Neural progenitor cell (in vitro differentiated cells): ENCODE measurements around the gene GPX3. TPM values are rescaled to one million over a fixed set of nuclear protein-coding genes. Genes with fewer than 3 reads are reported as not detected.

Experiments
- DNase-seq: peaks from one replicate; pipeline ENCODE4 v3.0.0-alpha.2; 2016; ENCODE audit warnings: low spot score
- H2AFZ ChIP-seq: fragments of 200-600 bp; sonication (generic); replicated peaks from 2 replicates; pipeline ENCODE4 v1.6.1; 2016; ENCODE audit warnings: antibody characterized with exemption
- H3F3A ChIP-seq: fragments of 200-600 bp; sonication (generic); 2 replicates; pipeline ENCODE4 v1.6.1; 2016; ENCODE audit warnings: antibody characterized with exemption, low read depth
- H3K27ac ChIP-seq: fragments of 200-600 bp; sonication (generic); 2 replicates; pipeline ENCODE4 v1.5.1; 2016; ENCODE audit warnings: mild to moderate bottlenecking
- H3K27me3 ChIP-seq: fragments of 200-600 bp; sonication (generic); 2 replicates; pipeline ENCODE4 v1.6.1; 2016; ENCODE audit warnings: mild to moderate bottlenecking, moderate library complexity
- H3K36me3 ChIP-seq: fragments of 200-600 bp; sonication (generic); 2 replicates; pipeline ENCODE4 v1.5.1; 2016
- H3K4me1 ChIP-seq: fragments of 200-600 bp; sonication (generic); 2 replicates; pipeline ENCODE4 v1.6.1; 2016; ENCODE audit warnings: mixed run types
- H3K4me2 ChIP-seq: fragments of 200-600 bp; sonication (generic); 2 replicates; pipeline ENCODE4 v1.6.1; 2016
- H3K4me3 ChIP-seq: fragments of 200-600 bp; sonication (generic); 2 replicates; pipeline ENCODE4 v1.5.1; 2016
- H3K79me2 ChIP-seq: fragments of 200-600 bp; sonication (generic); 2 replicates; pipeline ENCODE4 v1.6.1; 2016; ENCODE audit warnings: low read depth
- H3K9ac ChIP-seq: fragments of 200-600 bp; sonication (generic); 2 replicates; pipeline ENCODE4 v1.6.1; 2016
- H3K9me3 ChIP-seq: fragments of 200-600 bp; sonication (generic); 2 replicates; pipeline ENCODE4 v1.5.1; 2016; ENCODE audit warnings: low read depth
- H4K20me1 ChIP-seq: fragments of 200-600 bp; sonication (generic); 2 replicates; pipeline ENCODE4 v1.6.1; 2016; ENCODE audit warnings: low read depth
- H3K27ac Mint-ChIP-seq: 3 replicates; pipeline ENCODE4 v1.8.0; 2021; ENCODE audit warnings: mixed read lengths
- H3K27me3 Mint-ChIP-seq: 2 replicates; pipeline ENCODE4 v1.8.0; 2022; ENCODE audit warnings: low read depth, mild to moderate bottlenecking, inconsistent platforms, moderate library complexity, mixed read lengths; ENCODE audit not compliant: insufficient read depth
- H3K36me3 Mint-ChIP-seq: 3 replicates; pipeline ENCODE4 v1.8.0; 2021; ENCODE audit warnings: mixed read lengths
- H3K4me1 Mint-ChIP-seq: 3 replicates; pipeline ENCODE4 v1.8.0; 2021; ENCODE audit warnings: mixed read lengths
- H3K4me3 Mint-ChIP-seq: 3 replicates; pipeline ENCODE4 v1.8.0; 2021; ENCODE audit warnings: mild to moderate bottlenecking, moderate library complexity, mixed read lengths
- H3K9me3 Mint-ChIP-seq: 3 replicates; pipeline ENCODE4 v1.8.0; 2020; ENCODE audit warnings: mixed read lengths
- CTCF ChIP-seq: fragments of 200-600 bp; sonication (generic); IDR thresholded peaks from 2 replicates; pipeline ENCODE4 v1.5.1; 2017; ENCODE audit warnings: antibody characterized with exemption, mild to moderate bottlenecking
- EZH2 ChIP-seq: fragments of 200-600 bp; sonication (generic); IDR thresholded peaks from 2 replicates; pipeline ENCODE4 v1.6.1; 2017; ENCODE audit warnings: antibody characterized with exemption, mild to moderate bottlenecking, moderate library complexity
- EZH2phosphoT487 ChIP-seq: fragments of 200-600 bp; sonication (generic); IDR thresholded peaks from 2 replicates; pipeline ENCODE4 v1.6.1; 2017; ENCODE audit warnings: antibody characterized with exemption
- total RNA-seq: library from RNA; depleted of rRNA; stranded (reverse); fragments of >200 nt; gene quantifications from 2 replicates; pipeline ENCODE4 v1.2.3, GENCODE V29; 2015; ENCODE audit warnings: low replicate concordance

The GPX3 gene
- total RNA-seq, 1 donor from 2014 or later = 17.9 TPM

- H3K9me3 Mint-ChIP-seq = no peaks in the 10 kb centered on the region
- Histone ChIP-seq H3K9me3 (no peaks in the 10 kb centered on the region), H2AFZ (no peak overlapping the region), H3K4me3 (no peak overlapping the region), H3K9ac (no peak overlapping the region), H3K79me2 (no peaks in the 10 kb centered on the region), H3K4me1 (peaks cover 4% of the 10 kb centered on the region), H3K4me2 (no peak overlapping the region), H3K27ac (no peak overlapping the region), H3K27me3 (no peaks in the 10 kb centered on the region), H3K36me3 (no peaks in the 10 kb centered on the region), H4K20me1 (no peaks in the 10 kb centered on the region), H3F3A (no peaks in the 10 kb centered on the region)
- peaks cover 16% of the 10 kb centered on the region for H3K4me1 Mint-ChIP-seq
- no peaks in the 10 kb centered on the region for H3K36me3 Mint-ChIP-seq
- no peak for TF ChIP-seq CTCF
- DNase-seq = no peak
- peaks cover 4% of the 10 kb centered on the region for H3K27me3 Mint-ChIP-seq
- H3K27ac Mint-ChIP-seq = no peak overlapping the region
- no peak overlapping the region for H3K4me3 Mint-ChIP-seq
Observed at GRCh38 chr5:151002681-151003502, 17.5 kb upstream of the GPX3 start.

- no peak for DNase-seq
- H3K9ac ChIP-seq = no peak overlapping the region
- no peak overlapping the region for H2AFZ ChIP-seq
- H3F3A ChIP-seq = no peaks in the 10 kb centered on the region
- H3K4me3 ChIP-seq = no peak overlapping the region
- H3K27me3 ChIP-seq = no peaks in the 10 kb centered on the region
- H3K4me3 Mint-ChIP-seq = no peak overlapping the region
- no peak overlapping the region for H3K27ac ChIP-seq
- H3K36me3 Mint-ChIP-seq = no peaks in the 10 kb centered on the region
- no peak for TF ChIP-seq CTCF
- no peak for TF ChIP-seq EZH2phosphoT487
- TF ChIP-seq EZH2 = no peak
- H3K4me1 Mint-ChIP-seq = peaks cover 16% of the 10 kb centered on the region
- peaks cover 7% of the 10 kb centered on the region for H3K4me1 ChIP-seq
- peaks cover 4% of the 10 kb centered on the region for H3K27me3 Mint-ChIP-seq
- no peak overlapping the region for H3K4me2 ChIP-seq
- no peaks in the 10 kb centered on the region for H3K36me3 ChIP-seq
- H3K79me2 ChIP-seq = no peaks in the 10 kb centered on the region
- no peaks in the 10 kb centered on the region for H3K9me3 ChIP-seq
- no peaks in the 10 kb centered on the region for H4K20me1 ChIP-seq
- no peak overlapping the region for H3K27ac Mint-ChIP-seq
- H3K9me3 Mint-ChIP-seq = no peaks in the 10 kb centered on the region
Observed at GRCh38 chr5:151003503-151003860, 16.9 kb upstream of the GPX3 start.

GRCh38 chr5:151004499-151004898, 15.9 kb upstream of the GPX3 start:
- Mint-ChIP-seq H3K4me3 (no peak overlapping the region), H3K27me3 (peaks cover 3% of the 10 kb centered on the region), H3K27ac (no peak overlapping the region), H3K36me3 (no peaks in the 10 kb centered on the region), H3K9me3 (no peaks in the 10 kb centered on the region), H3K4me1 (peaks cover 16% of the 10 kb centered on the region)
- Histone ChIP-seq H2AFZ (no peak overlapping the region), H3K4me3 (no peak overlapping the region), H3F3A (no peaks in the 10 kb centered on the region), H3K9me3 (no peaks in the 10 kb centered on the region), H3K36me3 (no peaks in the 10 kb centered on the region), H3K79me2 (no peaks in the 10 kb centered on the region), H3K9ac (no peak overlapping the region), H3K27ac (no peak overlapping the region), H4K20me1 (no peaks in the 10 kb centered on the region), H3K4me1 (peaks cover 15% of the 10 kb centered on the region), H3K4me2 (no peak overlapping the region), H3K27me3 (no peaks in the 10 kb centered on the region)
- DNase-seq = no peak
- TF ChIP-seq CTCF = no peak
- TF ChIP-seq EZH2phosphoT487 = no peak
- no peak for TF ChIP-seq EZH2
